ENCODE measurements around the gene ITIH4.

The ITIH4 gene

DNA sequence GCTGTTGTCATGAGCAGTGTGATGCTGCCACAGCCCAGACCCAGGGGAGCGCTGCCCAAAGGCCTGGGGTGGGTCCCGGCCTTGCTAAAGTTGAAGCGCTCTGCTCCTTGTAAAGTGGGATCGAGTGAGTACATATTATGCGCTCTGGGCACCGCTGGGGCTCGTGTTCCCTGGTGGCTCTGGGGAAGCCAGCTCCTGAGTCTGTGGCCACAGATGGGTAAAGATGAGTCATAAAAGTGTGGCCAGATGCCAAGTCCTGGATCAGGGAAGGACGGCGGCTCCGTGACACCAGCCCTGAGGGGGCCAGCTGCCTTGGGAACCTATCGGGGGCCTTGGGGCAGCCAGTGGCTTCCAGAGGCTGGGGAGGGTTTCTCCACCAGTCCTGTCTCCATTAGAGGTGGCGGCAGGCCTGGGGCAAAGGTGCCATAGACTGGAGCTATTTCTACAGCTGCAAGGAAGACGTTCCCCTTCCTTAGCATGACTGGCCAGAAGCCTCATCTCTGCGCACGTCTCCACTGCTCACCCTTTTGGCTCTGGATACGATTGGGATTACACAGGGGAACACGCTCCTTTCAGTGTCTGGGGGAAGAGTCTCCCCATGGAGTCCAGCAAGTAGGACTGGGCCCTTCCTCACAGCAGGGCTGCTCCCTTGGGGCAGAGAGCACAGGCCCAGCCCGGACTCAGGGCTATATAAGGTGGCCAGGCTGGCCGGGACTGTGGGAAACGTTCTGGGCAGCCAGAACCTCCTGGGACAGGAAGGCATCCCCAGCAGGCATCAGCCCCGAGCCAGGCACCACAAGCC, 1.2 kb upstream of the ITIH4 start:
- H3K4me3 Mint-ChIP-seq = no peak overlapping the region
- no peak overlapping the region for H3K27ac Mint-ChIP-seq
- H3K4me1 Mint-ChIP-seq (ENCODE audit: low read depth) = peaks cover 8% of the 10 kb centered on the region
- DNase-seq = no peak
- no peaks in the 10 kb centered on the region for H3K9me3 Mint-ChIP-seq
- H3K27me3 Mint-ChIP-seq = no peaks in the 10 kb centered on the region
- H3K36me3 Mint-ChIP-seq (ENCODE audit: low read depth) = peaks cover 12% of the 10 kb centered on the region

DNA sequence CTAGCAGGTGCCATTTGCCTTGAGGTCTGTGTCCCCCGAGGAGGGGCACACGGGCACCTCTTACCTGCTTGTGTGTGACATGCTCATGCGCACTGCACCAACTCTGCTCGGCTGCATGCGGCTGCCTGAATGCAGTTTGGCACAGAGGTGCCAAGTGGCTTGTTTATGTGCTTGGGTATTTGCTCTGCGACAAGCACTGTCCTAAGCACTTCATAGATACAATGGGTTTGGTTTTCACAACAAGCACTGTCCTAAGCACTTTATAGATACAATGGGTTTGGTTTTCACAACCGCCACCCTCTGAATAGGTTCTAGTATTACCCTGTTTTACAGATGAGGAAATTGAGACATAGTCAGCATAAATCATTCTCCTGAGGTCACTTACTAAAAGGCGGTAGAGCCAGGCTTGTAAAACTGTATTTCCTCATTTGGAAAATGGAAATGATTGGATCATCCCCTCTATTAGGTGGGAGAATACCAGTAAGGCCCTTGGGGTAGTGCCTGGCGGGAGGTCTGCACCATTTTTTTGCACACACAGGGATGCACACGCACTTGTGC, 487 bp downstream of the ITIH4 start:
- peaks cover 6% of the 10 kb centered on the region for H3K4me1 Mint-ChIP-seq (ENCODE audit: low read depth)
- DNase-seq = no peak
- H3K27ac Mint-ChIP-seq = no peak overlapping the region
- no peaks in the 10 kb centered on the region for H3K9me3 Mint-ChIP-seq
- peaks cover 3% of the 10 kb centered on the region for H3K36me3 Mint-ChIP-seq (ENCODE audit: low read depth)
- no peaks in the 10 kb centered on the region for H3K27me3 Mint-ChIP-seq
- no peak overlapping the region for H3K4me3 Mint-ChIP-seq

DNA sequence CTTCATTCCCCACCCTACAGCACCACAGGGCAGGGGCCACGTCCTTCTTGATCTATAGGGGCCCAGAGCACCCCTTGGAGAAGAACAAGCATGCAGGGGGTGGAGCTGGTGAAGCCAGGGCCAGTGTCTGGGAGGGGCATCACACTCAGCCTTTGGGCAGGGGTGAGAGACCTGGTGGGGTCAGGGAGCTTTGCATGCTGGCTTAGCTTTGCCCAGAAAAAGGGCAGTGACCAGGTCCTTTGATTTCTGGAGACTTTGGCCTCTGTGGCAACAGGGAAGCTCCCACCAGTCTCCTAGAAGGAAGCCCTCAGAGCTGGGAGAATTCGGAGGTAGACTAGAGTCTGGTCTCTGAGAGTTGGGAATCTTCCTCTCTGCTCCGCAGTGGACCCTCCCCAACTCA, 990 bp downstream of the ITIH4 start:
- H3K27me3 Mint-ChIP-seq = no peaks in the 10 kb centered on the region
- H3K4me1 Mint-ChIP-seq (ENCODE audit: low read depth) = peaks cover 6% of the 10 kb centered on the region
- no peaks in the 10 kb centered on the region for H3K9me3 Mint-ChIP-seq
- H3K36me3 Mint-ChIP-seq (ENCODE audit: low read depth) = peaks cover 4% of the 10 kb centered on the region
- H3K4me3 Mint-ChIP-seq = no peak overlapping the region
- no peak for DNase-seq
- H3K27ac Mint-ChIP-seq = no peak overlapping the region

DNA sequence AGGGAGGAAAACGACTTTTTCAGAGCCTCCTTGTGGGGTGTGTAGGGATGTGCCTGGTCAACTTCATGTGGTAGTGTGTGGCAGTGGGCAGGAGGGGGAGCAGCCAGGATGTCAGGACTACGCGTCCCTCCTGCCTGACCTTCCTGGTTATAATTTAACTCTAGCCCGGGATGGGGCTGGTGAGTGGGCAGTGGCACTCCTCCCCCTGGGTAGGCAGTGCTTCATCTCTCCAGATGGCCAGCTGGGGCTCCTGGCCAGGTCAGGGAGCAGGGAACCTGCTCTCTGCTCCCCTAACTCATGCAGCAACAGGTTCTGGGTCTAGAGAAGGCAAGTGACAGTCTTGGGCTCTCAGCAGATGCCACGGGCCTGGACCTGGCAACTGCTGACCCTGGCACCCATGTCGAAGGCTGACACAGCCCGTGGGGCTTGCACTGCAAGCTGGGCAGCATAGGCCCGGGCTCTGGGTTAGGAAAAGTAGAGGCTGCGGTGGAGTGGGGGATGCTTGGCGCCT, 2.6 kb downstream of the ITIH4 start:
- no peak overlapping the region for H3K27ac Mint-ChIP-seq

DNA sequence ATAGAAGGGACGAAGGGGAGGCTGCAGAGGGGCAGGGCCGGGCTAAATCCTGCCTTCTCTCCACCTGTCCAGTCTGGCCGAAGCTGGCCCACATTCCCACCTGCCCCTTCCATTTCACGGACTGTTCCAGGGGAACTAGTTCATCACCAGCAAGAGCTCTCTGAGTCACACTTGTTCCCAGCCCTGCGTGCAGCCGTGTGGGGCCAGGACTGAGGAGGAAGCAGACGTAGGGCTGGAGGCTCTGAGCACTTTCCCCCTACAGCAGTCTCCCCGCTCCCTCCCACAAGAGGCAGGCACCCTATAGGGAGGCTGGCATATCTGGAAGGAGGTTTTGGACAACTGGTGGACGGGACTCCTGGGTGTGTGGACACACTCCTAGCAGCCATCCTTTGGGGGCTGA, 3.0 kb downstream of the ITIH4 start:
- H3K36me3 Mint-ChIP-seq (ENCODE audit: low read depth) = peaks cover 4% of the 10 kb centered on the region
- no peak for DNase-seq
- H3K4me3 Mint-ChIP-seq = no peak overlapping the region

More for the DNA sequence above, 2.6 kb downstream of the ITIH4 start:
- Mint-ChIP-seq H3K27me3 (no peaks in the 10 kb centered on the region), H3K4me1 (ENCODE audit: low read depth) (peaks cover 6% of the 10 kb centered on the region), H3K36me3 (ENCODE audit: low read depth) (peaks cover 4% of the 10 kb centered on the region), H3K9me3 (no peaks in the 10 kb centered on the region), H3K4me3 (no peak overlapping the region)
- DNase-seq = no peak

DNA sequence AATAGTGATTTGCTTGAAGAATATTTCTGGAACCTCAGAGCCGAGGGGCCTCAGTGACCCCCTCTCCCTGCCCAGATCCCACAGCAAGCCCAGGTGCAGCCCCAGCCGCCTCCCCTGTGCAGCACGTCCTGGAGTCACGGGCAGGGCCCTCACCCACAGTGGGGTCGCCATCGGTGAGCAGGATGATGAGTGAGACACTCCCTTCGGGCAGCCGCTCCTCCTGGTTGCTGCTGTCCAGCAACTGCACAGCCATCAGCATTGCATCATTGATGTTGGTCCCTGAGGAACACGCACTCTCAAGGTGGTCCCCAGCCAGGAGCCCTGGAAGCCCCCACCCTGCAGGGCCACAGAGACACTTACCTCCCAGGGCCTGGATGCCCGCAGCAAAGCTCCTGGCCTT, 6.4 kb downstream of the ITIH4 start:
- Mint-ChIP-seq H3K9me3 (no peaks in the 10 kb centered on the region), H3K4me1 (ENCODE audit: low read depth) (no peaks in the 10 kb centered on the region), H3K27ac (no peak overlapping the region), H3K4me3 (no peak overlapping the region), H3K36me3 (ENCODE audit: low read depth) (peaks cover 2% of the 10 kb centered on the region), H3K27me3 (no peaks in the 10 kb centered on the region)
- DNase-seq = no peak

More for the DNA sequence above, 3.0 kb downstream of the ITIH4 start:
- Mint-ChIP-seq H3K9me3 (no peaks in the 10 kb centered on the region), H3K27ac (no peak overlapping the region), H3K27me3 (no peaks in the 10 kb centered on the region), H3K4me1 (ENCODE audit: low read depth) (peaks cover 6% of the 10 kb centered on the region)

DNA sequence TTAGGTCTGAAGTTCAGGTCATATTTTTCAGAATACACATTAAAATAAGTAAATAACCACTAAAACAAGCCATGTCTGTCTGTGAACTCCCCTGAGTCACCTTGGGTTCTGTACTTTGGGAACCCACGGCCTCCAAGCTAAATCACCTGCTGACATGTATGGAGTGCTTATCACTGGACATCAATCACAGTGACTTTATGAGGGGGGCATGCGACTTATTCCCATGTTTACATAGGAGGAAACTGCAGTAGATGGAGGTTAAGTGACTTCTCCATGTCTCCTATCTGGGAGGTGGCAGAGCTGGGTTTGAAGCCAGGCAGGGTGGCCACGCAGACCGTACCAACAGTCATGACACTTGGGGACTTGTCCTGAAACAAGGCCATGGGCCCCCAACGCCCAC, 8.1 kb downstream of the ITIH4 start:
- Mint-ChIP-seq H3K27ac (no peak overlapping the region), H3K9me3 (no peaks in the 10 kb centered on the region), H3K27me3 (no peaks in the 10 kb centered on the region), H3K4me3 (no peak overlapping the region), H3K4me1 (ENCODE audit: low read depth) (no peaks in the 10 kb centered on the region), H3K36me3 (ENCODE audit: low read depth) (peaks cover 2% of the 10 kb centered on the region)
- DNase-seq = no peak

DNA sequence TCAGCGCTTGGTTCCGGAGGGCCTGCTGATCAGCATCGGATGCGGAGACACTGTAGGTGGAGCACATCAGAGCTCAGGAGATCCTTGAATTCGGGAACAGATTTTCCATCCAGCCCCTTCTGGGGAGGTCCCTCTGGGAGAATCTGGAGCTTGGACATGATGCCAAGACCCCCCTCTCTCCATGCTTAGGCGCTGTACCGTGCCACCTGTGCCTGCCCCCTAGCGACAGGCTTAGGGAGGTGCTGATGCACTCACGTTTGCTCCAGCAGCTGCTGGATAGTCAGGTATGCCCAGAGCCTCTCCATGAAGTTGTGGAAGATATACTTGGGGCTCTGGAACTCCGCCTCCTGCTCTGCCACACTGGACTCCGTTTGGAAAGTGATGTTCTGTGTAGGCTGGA, 9.7 kb downstream of the ITIH4 start:
- no peaks in the 10 kb centered on the region for H3K4me1 Mint-ChIP-seq (ENCODE audit: low read depth)
- no peak for DNase-seq
- H3K9me3 Mint-ChIP-seq = no peaks in the 10 kb centered on the region
- H3K27ac Mint-ChIP-seq = no peak overlapping the region
- peaks cover 2% of the 10 kb centered on the region for H3K36me3 Mint-ChIP-seq (ENCODE audit: low read depth)
- no peak overlapping the region for H3K4me3 Mint-ChIP-seq
- no peaks in the 10 kb centered on the region for H3K27me3 Mint-ChIP-seq

DNA sequence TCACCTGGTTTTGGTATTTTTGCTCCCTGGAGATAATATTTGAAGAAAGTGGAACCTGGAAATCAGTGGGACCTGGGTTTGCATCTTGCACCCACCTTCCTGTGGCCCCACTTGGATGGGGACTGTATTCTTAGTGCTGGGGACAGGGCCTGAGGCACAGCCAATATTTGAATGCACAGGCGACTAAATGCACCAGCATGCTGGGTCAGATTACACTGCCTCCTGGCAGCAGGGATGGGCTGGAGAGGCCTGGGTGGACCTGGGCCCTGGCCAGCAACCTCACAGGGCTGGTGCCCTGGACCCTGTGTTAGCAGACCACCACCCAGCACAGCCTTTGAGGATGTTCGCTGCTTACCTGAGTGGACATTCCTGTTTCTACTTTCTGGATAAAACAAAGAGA, 10.5 kb downstream of the ITIH4 start:
- H3K27ac Mint-ChIP-seq = no peak overlapping the region
- no peaks in the 10 kb centered on the region for H3K27me3 Mint-ChIP-seq
- no peak for DNase-seq
- H3K4me3 Mint-ChIP-seq = no peak overlapping the region
- no peaks in the 10 kb centered on the region for H3K9me3 Mint-ChIP-seq
- H3K4me1 Mint-ChIP-seq (ENCODE audit: low read depth) = no peaks in the 10 kb centered on the region
- H3K36me3 Mint-ChIP-seq (ENCODE audit: low read depth) = peaks cover under 1% of the 10 kb centered on the region

DNA sequence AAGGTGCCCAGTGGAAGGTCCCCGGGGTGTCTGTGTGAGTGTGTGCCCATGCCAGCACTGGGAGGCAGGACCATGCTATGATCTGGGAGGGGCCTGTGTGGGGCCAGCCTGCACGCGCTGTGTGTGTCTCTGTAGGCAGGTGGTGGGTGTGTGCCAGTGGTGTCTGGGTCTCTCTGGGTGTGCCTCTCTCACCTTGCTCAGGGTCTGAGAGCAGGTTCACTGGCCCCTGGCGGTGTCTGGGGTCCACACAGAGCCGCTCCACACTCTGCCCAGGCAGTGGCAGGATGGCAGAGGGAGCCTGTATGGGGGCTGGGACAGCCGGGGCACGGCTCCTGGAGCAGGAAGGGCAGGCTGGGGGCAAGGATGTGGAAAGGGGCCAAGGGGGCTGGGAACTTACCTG, 12.6 kb downstream of the ITIH4 start:
- Mint-ChIP-seq H3K36me3 (ENCODE audit: low read depth) (no peaks in the 10 kb centered on the region), H3K27me3 (no peaks in the 10 kb centered on the region), H3K27ac (no peak overlapping the region), H3K4me1 (ENCODE audit: low read depth) (no peaks in the 10 kb centered on the region), H3K4me3 (no peak overlapping the region), H3K9me3 (no peaks in the 10 kb centered on the region)
- no peak for DNase-seq

DNA sequence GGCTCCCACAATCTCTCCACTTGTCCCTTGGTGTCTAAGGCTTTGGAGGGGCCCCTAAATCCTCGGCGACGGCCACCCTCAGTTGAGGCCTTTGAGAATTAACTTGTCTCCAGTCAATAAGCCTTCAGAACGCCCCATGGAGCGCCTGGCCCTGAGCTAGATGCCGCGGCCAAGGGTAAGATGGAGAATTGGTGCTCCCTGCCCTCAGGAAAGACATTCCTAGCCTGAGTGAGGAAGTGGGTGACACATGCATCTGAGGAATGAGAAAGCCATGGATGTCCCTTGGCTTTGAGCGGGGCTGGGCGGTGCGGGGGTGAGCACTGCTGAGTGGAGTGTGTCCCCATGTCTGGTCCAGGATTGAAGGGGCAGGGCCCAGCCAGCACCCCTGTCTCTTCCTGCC, 13.3 kb downstream of the ITIH4 start:
- no peaks in the 10 kb centered on the region for H3K4me1 Mint-ChIP-seq (ENCODE audit: low read depth)
- H3K36me3 Mint-ChIP-seq (ENCODE audit: low read depth) = no peaks in the 10 kb centered on the region
- no peak overlapping the region for H3K27ac Mint-ChIP-seq
- DNase-seq = no peak
- no peaks in the 10 kb centered on the region for H3K27me3 Mint-ChIP-seq
- no peaks in the 10 kb centered on the region for H3K9me3 Mint-ChIP-seq
- H3K4me3 Mint-ChIP-seq = no peak overlapping the region

DNA sequence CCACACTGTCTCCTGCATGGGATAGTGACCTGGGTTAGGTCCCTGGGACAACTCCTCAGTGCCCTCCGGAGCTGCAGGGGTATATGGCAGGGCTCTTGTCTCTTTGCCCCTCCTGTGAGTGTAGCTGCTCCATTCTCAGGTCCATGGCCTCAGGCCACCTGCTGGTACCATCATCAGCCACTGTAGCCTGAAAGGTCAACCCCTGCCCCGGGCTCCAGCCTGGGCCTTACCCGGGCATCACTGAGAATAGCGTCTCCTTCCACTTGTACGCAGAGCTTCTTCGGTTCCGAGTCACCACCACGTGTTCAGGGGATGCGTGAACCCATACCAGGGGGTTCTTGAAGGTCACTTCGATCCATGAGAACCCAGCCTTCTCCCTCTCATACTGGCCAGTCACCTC, 13.8 kb downstream of the ITIH4 start:
- DNase-seq = no peak
- H3K9me3 Mint-ChIP-seq = no peaks in the 10 kb centered on the region
- H3K27ac Mint-ChIP-seq = no peak overlapping the region
- no peaks in the 10 kb centered on the region for H3K27me3 Mint-ChIP-seq
- H3K4me3 Mint-ChIP-seq = no peak overlapping the region
- no peaks in the 10 kb centered on the region for H3K36me3 Mint-ChIP-seq (ENCODE audit: low read depth)
- no peaks in the 10 kb centered on the region for H3K4me1 Mint-ChIP-seq (ENCODE audit: low read depth)

DNA sequence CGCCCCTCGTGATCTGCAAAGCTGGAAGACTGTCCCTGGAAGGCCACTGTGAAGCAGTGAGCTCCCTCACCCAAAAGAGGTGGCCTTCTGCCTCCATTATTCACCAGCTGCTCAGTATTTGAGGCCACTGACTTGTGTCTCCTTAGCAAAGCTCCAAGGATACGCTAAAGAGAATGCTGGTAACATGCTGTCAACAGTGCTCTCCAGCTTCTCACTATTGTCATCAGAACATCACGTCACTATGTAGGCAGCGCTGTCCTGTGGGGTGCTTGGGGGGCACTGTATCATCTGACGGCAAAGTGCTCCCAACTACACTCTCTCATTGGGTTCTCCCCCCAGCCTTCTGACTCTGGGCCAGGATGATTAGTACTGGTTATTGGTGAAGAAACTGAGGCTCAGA, 14.3 kb downstream of the ITIH4 start:
- no peak overlapping the region for H3K4me3 Mint-ChIP-seq
- no peaks in the 10 kb centered on the region for H3K36me3 Mint-ChIP-seq (ENCODE audit: low read depth)
- H3K27ac Mint-ChIP-seq = no peak overlapping the region
- no peak for DNase-seq
- H3K9me3 Mint-ChIP-seq = no peaks in the 10 kb centered on the region
- H3K27me3 Mint-ChIP-seq = no peaks in the 10 kb centered on the region
- no peaks in the 10 kb centered on the region for H3K4me1 Mint-ChIP-seq (ENCODE audit: low read depth)

DNA sequence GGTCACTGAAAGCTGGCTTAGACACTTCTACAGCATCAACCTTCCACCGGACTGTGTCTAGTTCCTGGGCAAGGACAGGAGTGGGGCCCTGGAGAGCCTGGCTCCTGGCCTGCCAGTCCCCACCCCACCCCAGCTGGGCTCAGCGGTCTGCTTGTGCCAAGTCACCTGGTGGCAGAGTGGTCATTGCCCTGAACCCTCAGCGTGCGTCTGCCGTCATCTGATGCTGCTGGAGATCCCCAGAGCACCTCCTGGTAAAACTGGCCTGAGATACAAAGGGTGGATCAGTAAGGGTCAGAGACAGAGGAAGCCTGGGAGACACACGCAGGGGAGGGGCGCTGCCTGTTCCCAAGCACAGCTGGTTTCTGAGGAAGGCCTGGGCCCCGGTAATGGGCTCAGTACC, 16.7 kb downstream of the ITIH4 start:
- Mint-ChIP-seq H3K9me3 (no peaks in the 10 kb centered on the region), H3K4me1 (ENCODE audit: low read depth) (peaks cover 5% of the 10 kb centered on the region), H3K36me3 (ENCODE audit: low read depth) (no peaks in the 10 kb centered on the region), H3K27me3 (no peaks in the 10 kb centered on the region), H3K27ac (no peak overlapping the region), H3K4me3 (no peak overlapping the region)
- no peak for DNase-seq

DNA sequence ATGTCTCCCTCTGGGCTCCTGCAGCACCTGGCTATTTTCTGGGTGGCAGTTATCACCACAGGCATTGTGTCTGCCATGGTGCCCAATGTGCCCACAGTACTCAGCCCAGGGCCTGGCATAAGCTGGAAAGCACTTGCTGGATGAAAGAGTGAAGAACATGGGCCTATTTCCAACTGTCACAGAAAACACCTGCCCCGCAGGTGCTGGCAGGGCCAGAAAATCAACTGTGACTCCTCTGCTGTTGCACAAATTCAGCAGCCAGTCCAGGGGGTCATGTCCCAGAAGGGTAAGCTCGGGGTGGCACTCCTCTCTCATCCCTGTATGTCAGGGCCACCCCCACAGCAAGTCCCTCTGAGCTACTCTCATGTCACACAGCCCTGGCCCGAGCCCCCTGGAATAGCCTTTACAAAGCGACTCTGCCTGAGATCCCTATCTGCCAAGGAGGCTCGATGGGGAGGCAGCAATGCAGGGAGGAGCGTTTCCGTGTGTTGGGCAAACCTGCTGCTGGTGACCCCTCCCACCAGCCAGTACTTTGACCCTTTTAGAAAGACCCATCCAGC, 18.9 kb downstream of the ITIH4 start:
- peaks cover 5% of the 10 kb centered on the region for H3K4me1 Mint-ChIP-seq (ENCODE audit: low read depth)
- H3K27ac Mint-ChIP-seq = no peak overlapping the region
- no peaks in the 10 kb centered on the region for H3K9me3 Mint-ChIP-seq
- no peak overlapping the region for H3K4me3 Mint-ChIP-seq
- DNase-seq = no peak
- H3K27me3 Mint-ChIP-seq = no peaks in the 10 kb centered on the region
- H3K36me3 Mint-ChIP-seq (ENCODE audit: low read depth) = no peaks in the 10 kb centered on the region
